Measurements from ENCODE around the gene RAB17. TPM values are rescaled to one million over a fixed set of nuclear protein-coding genes. Genes with fewer than 3 reads are reported as not detected.

RAB17 gene
- total RNA-seq, 6 experiments from 2014 or later = 0.13 to 0.36 (median 0.25) TPM; not detected in 2

GRCh38 chr2:237567276-237568029, 23.1 kb downstream of the RAB17 start:
- H3K9me3 Mint-ChIP-seq = no peaks in the 10 kb centered on the region
- no peak for DNase-seq
- H3K27ac Mint-ChIP-seq = no peak overlapping the region
- H3K4me1 Mint-ChIP-seq (ENCODE audit: low read depth) = peaks cover 10% of the 10 kb centered on the region
- TF ChIP-seq CTCF (IDR thresholded peaks at IDR 0.05) = no peak
- no peak overlapping the region for H3K4me3 Mint-ChIP-seq
- no peaks in the 10 kb centered on the region for H3K36me3 Mint-ChIP-seq (ENCODE audit: low read depth)
- H3K27me3 Mint-ChIP-seq (ENCODE audit: insufficient read depth) = peaks cover 11% of the 10 kb centered on the region

GRCh38 chr2:237566401-237567235, 23.9 kb downstream of the RAB17 start, which contains the start of gene PRLH:
Gene PRLH, plus strand, starts transcription at chr2:237566574. Its CDS starts 0 bp downstream, at chr2:237566574.
- H3K36me3 Mint-ChIP-seq (ENCODE audit: low read depth) = no peaks in the 10 kb centered on the region
- peaks cover 2% of the 10 kb centered on the region for H3K4me1 Mint-ChIP-seq (ENCODE audit: low read depth)
- no peak for DNase-seq
- H3K27me3 Mint-ChIP-seq (ENCODE audit: insufficient read depth) = peaks cover 15% of the 10 kb centered on the region
- no peak within 1 kb of the TSS for H3K4me3 Mint-ChIP-seq
- H3K9me3 Mint-ChIP-seq = no peaks in the 10 kb centered on the region
- H3K27ac Mint-ChIP-seq = no peak within 1 kb of the TSS
- no peak for TF ChIP-seq CTCF (IDR thresholded peaks at IDR 0.05)

GRCh38 chr2:237565974-237566373, 24.6 kb downstream of the RAB17 start:
- H3K36me3 Mint-ChIP-seq (ENCODE audit: low read depth) = no peaks in the 10 kb centered on the region
- no peak for DNase-seq
- no peak overlapping the region for H3K4me3 Mint-ChIP-seq
- no peak for TF ChIP-seq CTCF (IDR thresholded peaks at IDR 0.05)
- H3K27me3 Mint-ChIP-seq (ENCODE audit: insufficient read depth) = peaks cover 15% of the 10 kb centered on the region
- H3K27ac Mint-ChIP-seq = no peak overlapping the region
- H3K9me3 Mint-ChIP-seq = no peaks in the 10 kb centered on the region
- no peaks in the 10 kb centered on the region for H3K4me1 Mint-ChIP-seq (ENCODE audit: low read depth)

- peaks cover 2% of the 10 kb centered on the region for H3K4me1 Mint-ChIP-seq (ENCODE audit: low read depth)
- no peak for DNase-seq
- no peak overlapping the region for H3K27ac Mint-ChIP-seq
- no peaks in the 10 kb centered on the region for H3K9me3 Mint-ChIP-seq
- H3K36me3 Mint-ChIP-seq (ENCODE audit: low read depth) = no peaks in the 10 kb centered on the region
- H3K27me3 Mint-ChIP-seq (ENCODE audit: insufficient read depth) = peaks cover 15% of the 10 kb centered on the region
- H3K4me3 Mint-ChIP-seq = no peak overlapping the region
- TF ChIP-seq CTCF (IDR thresholded peaks at IDR 0.05) = no peak
These were observed 25.9 kb downstream of the RAB17 start for GRCh38 chr2:237564526-237565131.

GRCh38 chr2:237563816-237564215, 26.7 kb downstream of the RAB17 start:
- Mint-ChIP-seq H3K4me3 (no peak overlapping the region), H3K27ac (no peak overlapping the region), H3K27me3 (ENCODE audit: insufficient read depth) (peaks cover 15% of the 10 kb centered on the region), H3K4me1 (ENCODE audit: low read depth) (peaks cover 10% of the 10 kb centered on the region), H3K9me3 (no peaks in the 10 kb centered on the region), H3K36me3 (ENCODE audit: low read depth) (no peaks in the 10 kb centered on the region)
- DNase-seq = no peak
- TF ChIP-seq CTCF (IDR thresholded peaks at IDR 0.05) = no peak
